SK-N-MC (cell line): ENCODE data around the gene ZNF79.

ENCODE experiments used
- EZH2 ChIP-seq: fragments of 200-600 bp; sonication (generic); IDR thresholded peaks from one replicate; pipeline ENCODE4 v1.6.1; 2017; ENCODE audit warnings: antibody characterized with exemption
- POLR2AphosphoS5 ChIP-seq: IDR thresholded peaks from 2 replicates; pipeline ENCODE4 v1.6.1; 2012; ENCODE audit warnings: mild to moderate bottlenecking, low read depth, low read length, borderline replicate concordance

- TF ChIP-seq POLR2AphosphoS5, result no peak; the same call in 1 of the 2 replicates
- no peak for TF ChIP-seq EZH2
Observed at GRCh38 chr9:127450243-127450760, 26.1 kb downstream of the ZNF79 start.
